ENCODE results near the gene UBAP1.

GRCh38 chr9:34224349-34224748 is 45.5 kb downstream of the UBAP1 start:
- no peak for TF ChIP-seq ZBTB33 (IDR thresholded peaks at IDR 0.05; ENCODE audit: borderline replicate concordance, low read depth)
- no peak for TF ChIP-seq EP300 (IDR thresholded peaks at IDR 0.05; ENCODE audit: borderline replicate concordance in 1 of 2, low read depth in 1 of 2, low read length in 1 of 2)
- TF ChIP-seq YY1 (IDR thresholded peaks at IDR 0.05; ENCODE audit: low read depth) = no peak
- TF ChIP-seq JUND (IDR thresholded peaks at IDR 0.05) = no peak
- no peak for TF ChIP-seq CTCF (IDR thresholded peaks at IDR 0.05)
- TF ChIP-seq TAF1 (IDR thresholded peaks at IDR 0.05; ENCODE audit: borderline replicate concordance, low read depth, low read length) = no peak

Data from SK-N-SH (cell line).